SH-SY5Y (cell line): ENCODE data around the gene DAGLA.

ENCODE experiments used
- GATA2 ChIP-seq: IDR thresholded peaks from 2 replicates; pipeline ENCODE4 v1.6.1; 2011; ENCODE audit warnings: mild to moderate bottlenecking, low read depth, low read length
- GATA3 ChIP-seq: IDR thresholded peaks from 2 replicates; pipeline ENCODE4 v1.6.1; 2011; ENCODE audit warnings: low read depth, mild to moderate bottlenecking, low read length, moderate library complexity

DNA sequence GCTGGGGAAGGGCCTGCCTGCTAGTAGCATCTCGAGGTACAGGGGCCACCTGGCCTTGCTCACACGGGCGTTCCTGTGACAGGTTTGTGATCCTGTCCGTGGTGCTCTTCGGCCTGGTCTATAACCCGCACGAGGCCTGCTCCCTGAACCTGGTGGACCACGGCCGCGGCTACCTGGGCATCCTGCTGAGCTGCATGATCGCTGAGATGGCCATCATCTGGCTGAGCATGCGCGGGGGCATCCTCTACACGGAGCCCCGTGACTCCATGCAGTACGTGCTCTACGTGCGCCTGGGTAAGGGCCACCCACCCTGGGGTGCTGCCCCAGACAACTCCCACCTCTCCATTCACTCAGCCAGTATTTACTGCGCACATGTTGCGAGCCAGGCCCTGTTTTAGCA is 40.4 kb downstream of the DAGLA start:
- TF ChIP-seq GATA2 (no peak), GATA3 (no peak)
